ENCODE measurements around the gene OR2A12. TPM values are rescaled to one million over a fixed set of nuclear protein-coding genes. Genes with fewer than 3 reads are reported as not detected.

Gene OR2A12
- polyA plus RNA-seq, 1 of the 3 experiments (the other 2 are of a cell fraction), result not detected

GRCh38 chr7:144037414-144038035 lies 48.6 kb upstream of the OR2A12 start:
- ChIA-PET CTCF (interaction anchor here (1.1 to 1.9 kb wide), 3 partner anchors 10 to 27 kb away, joined by 3 to 7 read pairs (median 4); no protein-coding TSS in a partner anchor), POLR2A (no interaction called here)
- Histone ChIP-seq H3K9me3 (no peaks in the 10 kb centered on the region), H3K9ac (no peak overlapping the region), H3K4me2 (no peak overlapping the region), H3K36me3 (replicated peaks in 1 of 2; ENCODE audit: control insufficient read depth in 1 of 2, insufficient read depth in 2 of 2, low read length in 1 of 2) (no peaks in the 10 kb centered on the region), H3K27me3 (ENCODE audit: insufficient read depth) (peaks cover 5% of the 10 kb centered on the region; the same call in 1 of the 2 replicates), H4K20me1 (ENCODE audit: insufficient read depth) (no peaks in the 10 kb centered on the region), H3K4me3 (ENCODE audit: low read depth in 2 of 2, low read length in 1 of 2) (no peak overlapping the region), H3K79me2 (ENCODE audit: insufficient read depth) (no peaks in the 10 kb centered on the region), H3K9me2 (no peaks in the 10 kb centered on the region), H2AFZ (ENCODE audit: low read depth) (no peak overlapping the region), H3K27ac (ENCODE audit: low read depth in 2 of 2, low read length in 1 of 2) (no peak overlapping the region), H3F3A (replicated peaks; ENCODE audit: insufficient read depth) (no peaks in the 10 kb centered on the region), H3K4me1 (ENCODE audit: control insufficient read depth in 1 of 2, insufficient read depth in 2 of 2, low read depth in 1 of 2, low read length in 1 of 2) (no peaks in the 10 kb centered on the region)
- WGBS (ENCODE audit: low lambda C conversion rate), result 5% methylated on average over 1 of the region's 1 CpG
- no peak for DNase-seq
- TF ChIP-seq JUND (IDR thresholded peaks at IDR 0.05) (no peak), YY1 (IDR thresholded peaks at IDR 0.05; ENCODE audit: low read depth) (no peak), SIN3A (IDR thresholded peaks at IDR 0.05; ENCODE audit: borderline replicate concordance, low read depth, low read length) (no peak), RXRA (IDR thresholded peaks at IDR 0.05; ENCODE audit: borderline replicate concordance, low read depth) (no peak), EZH2phosphoT487 (IDR thresholded peaks at IDR 0.05; ENCODE audit: borderline replicate concordance, low read depth) (no peak), GATA2 (CRISPR knock-in tag; IDR thresholded peaks at IDR 0.05) (no peak), FOSL2 (IDR thresholded peaks at IDR 0.05; ENCODE audit: borderline replicate concordance, low read depth) (no peak), MAX (IDR thresholded peaks at IDR 0.05; ENCODE audit: low read depth) (no peak), CHD2 (IDR thresholded peaks at IDR 0.05; ENCODE audit: low read length, partially characterized antibody) (no peak), NRF1 (IDR thresholded peaks at IDR 0.05; ENCODE audit: low read depth, low read length) (no peak), GABPA (IDR thresholded peaks at IDR 0.05; ENCODE audit: low read depth) (no peak), TEAD4 (IDR thresholded peaks at IDR 0.05; ENCODE audit: borderline replicate concordance, insufficient read depth) (no peak), NFIC (IDR thresholded peaks at IDR 0.05; ENCODE audit: borderline replicate concordance) (no peak), RAD21 (IDR thresholded peaks at IDR 0.05; ENCODE audit: low read length) (no peak), PBX3 (IDR thresholded peaks at IDR 0.05) (no peak), FOXJ3 (CRISPR knock-in tag; IDR thresholded peaks at IDR 0.05) (no peak), USF1 (IDR thresholded peaks at IDR 0.05; ENCODE audit: borderline replicate concordance, low read depth) (no peak)
- TF ChIP-seq, protein P1, sequence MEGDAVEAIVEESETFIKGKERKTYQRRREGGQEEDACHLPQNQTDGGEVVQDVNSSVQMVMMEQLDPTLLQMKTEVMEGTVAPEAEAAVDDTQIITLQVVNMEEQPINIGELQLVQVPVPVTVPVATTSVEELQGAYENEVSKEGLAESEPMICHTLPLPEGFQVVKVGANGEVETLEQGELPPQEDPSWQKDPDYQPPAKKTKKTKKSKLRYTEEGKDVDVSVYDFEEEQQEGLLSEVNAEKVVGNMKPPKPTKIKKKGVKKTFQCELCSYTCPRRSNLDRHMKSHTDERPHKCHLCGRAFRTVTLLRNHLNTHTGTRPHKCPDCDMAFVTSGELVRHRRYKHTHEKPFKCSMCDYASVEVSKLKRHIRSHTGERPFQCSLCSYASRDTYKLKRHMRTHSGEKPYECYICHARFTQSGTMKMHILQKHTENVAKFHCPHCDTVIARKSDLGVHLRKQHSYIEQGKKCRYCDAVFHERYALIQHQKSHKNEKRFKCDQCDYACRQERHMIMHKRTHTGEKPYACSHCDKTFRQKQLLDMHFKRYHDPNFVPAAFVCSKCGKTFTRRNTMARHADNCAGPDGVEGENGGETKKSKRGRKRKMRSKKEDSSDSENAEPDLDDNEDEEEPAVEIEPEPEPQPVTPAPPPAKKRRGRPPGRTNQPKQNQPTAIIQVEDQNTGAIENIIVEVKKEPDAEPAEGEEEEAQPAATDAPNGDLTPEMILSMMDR (IDR thresholded peaks at IDR 0.05), result no peak

Data from SK-N-SH (cell line).